ENCODE results near the gene RCCD1.

Gene RCCD1

GRCh38 chr15:90915216-90915807 lies 39.4 kb upstream of the RCCD1 start:
- Histone ChIP-seq H3K4me1 (ENCODE audit: control insufficient read depth in 1 of 2, insufficient read depth in 1 of 2, low read depth in 1 of 2, low read length in 1 of 2) (peaks cover 81 to 82% of the 10 kb centered on the region in 2 experiments), H3K4me3 (ENCODE audit: low read depth in 1 of 2, low read length in 1 of 2) (peak overlapping the region; percentile 57 to 72), H3K36me3 (peaks cover 72% of the 10 kb centered on the region), H3K27me3 (no peaks in the 10 kb centered on the region), H3K9me3 (no peaks in the 10 kb centered on the region), H3K27ac (peak overlapping the region; percentile 94)
- TF ChIP-seq, protein P1, sequence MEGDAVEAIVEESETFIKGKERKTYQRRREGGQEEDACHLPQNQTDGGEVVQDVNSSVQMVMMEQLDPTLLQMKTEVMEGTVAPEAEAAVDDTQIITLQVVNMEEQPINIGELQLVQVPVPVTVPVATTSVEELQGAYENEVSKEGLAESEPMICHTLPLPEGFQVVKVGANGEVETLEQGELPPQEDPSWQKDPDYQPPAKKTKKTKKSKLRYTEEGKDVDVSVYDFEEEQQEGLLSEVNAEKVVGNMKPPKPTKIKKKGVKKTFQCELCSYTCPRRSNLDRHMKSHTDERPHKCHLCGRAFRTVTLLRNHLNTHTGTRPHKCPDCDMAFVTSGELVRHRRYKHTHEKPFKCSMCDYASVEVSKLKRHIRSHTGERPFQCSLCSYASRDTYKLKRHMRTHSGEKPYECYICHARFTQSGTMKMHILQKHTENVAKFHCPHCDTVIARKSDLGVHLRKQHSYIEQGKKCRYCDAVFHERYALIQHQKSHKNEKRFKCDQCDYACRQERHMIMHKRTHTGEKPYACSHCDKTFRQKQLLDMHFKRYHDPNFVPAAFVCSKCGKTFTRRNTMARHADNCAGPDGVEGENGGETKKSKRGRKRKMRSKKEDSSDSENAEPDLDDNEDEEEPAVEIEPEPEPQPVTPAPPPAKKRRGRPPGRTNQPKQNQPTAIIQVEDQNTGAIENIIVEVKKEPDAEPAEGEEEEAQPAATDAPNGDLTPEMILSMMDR (IDR thresholded peaks at IDR 0.05), result no peak

GRCh38 chr15:90915808-90916440 lies 38.8 kb upstream of the RCCD1 start:
- H3K27me3 ChIP-seq, result no peaks in the 10 kb centered on the region
- H3K9me3 ChIP-seq, result no peaks in the 10 kb centered on the region
- peak overlapping the region; percentile 57 to 72 for H3K4me3 ChIP-seq (ENCODE audit: low read depth in 1 of 2, low read length in 1 of 2)
- H3K27ac ChIP-seq, result peak overlapping the region; percentile 94
- peaks cover 72% of the 10 kb centered on the region for H3K36me3 ChIP-seq
- TF ChIP-seq, protein P1 (IDR thresholded peaks at IDR 0.05), result peak; percentile 48
- H3K4me1 ChIP-seq (ENCODE audit: control insufficient read depth in 1 of 2, insufficient read depth in 1 of 2, low read depth in 1 of 2, low read length in 1 of 2), result peaks cover 76% of the 10 kb centered on the region in 2 experiments

GRCh38 chr15:90916461-90916860 lies 38.2 kb upstream of the RCCD1 start:
- Histone ChIP-seq H3K36me3 (peaks cover 72% of the 10 kb centered on the region), H3K9me3 (no peaks in the 10 kb centered on the region), H3K27me3 (no peaks in the 10 kb centered on the region), H3K4me3 (ENCODE audit: low read depth in 1 of 2, low read length in 1 of 2) (peak overlapping the region; percentile 57 to 72), H3K4me1 (ENCODE audit: control insufficient read depth in 1 of 2, insufficient read depth in 1 of 2, low read depth in 1 of 2, low read length in 1 of 2) (peaks cover 70% of the 10 kb centered on the region in 2 experiments), H3K27ac (peak overlapping the region; percentile 94)
- TF ChIP-seq, protein P1 (IDR thresholded peaks at IDR 0.05), result no peak

DNA sequence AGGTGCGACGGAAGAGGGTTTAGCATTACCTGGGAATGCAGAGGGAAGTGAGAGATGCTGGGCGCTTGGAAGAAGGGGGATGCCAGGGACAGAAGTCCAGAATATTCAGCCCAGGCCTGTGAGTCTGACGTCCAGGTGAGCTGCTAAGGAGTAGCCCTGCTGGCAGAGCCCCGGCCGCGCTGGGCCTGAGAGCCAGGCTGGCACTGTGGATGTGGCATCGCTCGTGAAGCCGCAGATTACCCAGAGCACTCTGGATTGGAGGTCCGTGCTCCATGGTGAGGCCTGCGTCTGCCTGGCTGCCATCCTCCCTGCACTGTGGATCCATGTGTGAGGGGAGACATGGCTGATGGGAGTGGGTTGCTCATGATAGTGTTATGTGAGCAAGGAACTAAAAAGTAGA lies 37.1 kb upstream of the RCCD1 start:
- TF ChIP-seq, protein P1 (IDR thresholded peaks at IDR 0.05), result no peak
- Histone ChIP-seq H3K9me3 (no peaks in the 10 kb centered on the region), H3K36me3 (peaks cover 72% of the 10 kb centered on the region), H3K27ac (peak overlapping the region; percentile 94), H3K4me1 (ENCODE audit: control insufficient read depth in 1 of 2, insufficient read depth in 1 of 2, low read depth in 1 of 2, low read length in 1 of 2) (peaks cover 59% of the 10 kb centered on the region in 2 experiments), H3K27me3 (no peaks in the 10 kb centered on the region), H3K4me3 (ENCODE audit: low read depth in 1 of 2, low read length in 1 of 2) (peak overlapping the region; percentile 9 to 57)

DNA sequence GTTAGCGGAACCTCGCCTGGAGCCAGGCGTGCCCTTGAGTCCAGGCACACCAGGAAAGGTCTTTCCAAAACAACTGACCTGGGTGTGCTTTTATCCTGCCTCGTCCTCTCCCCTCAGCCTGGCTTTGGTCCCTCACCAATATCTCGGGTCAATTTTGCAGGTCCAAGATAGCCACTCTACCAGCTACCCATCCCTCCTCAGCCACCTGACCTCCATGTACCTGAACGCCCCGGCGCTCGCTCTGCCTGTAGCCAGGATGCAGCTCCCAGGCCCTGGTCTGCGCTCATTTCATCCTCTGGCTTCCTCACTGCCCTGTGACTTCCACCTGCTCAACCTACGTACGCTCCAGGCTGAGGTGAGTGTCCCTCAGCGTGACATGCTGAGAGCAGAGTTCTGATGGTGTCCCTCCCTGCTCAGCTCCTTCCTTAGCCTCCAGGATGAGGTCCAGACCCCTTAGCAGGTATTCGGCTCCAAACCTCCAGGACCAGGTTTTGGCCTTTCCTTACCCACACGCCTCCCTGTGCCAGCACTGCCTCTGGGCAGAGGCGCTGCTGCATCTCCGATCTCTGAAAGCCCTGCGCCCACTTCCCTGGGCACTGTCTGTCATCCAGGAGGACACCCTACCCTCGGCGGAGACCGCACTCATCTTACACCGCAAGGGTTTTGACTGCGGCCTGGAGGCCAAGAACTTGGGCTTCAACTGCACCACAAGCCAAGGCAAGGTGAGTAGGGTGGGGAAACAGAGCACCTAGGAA lies 36.5 kb upstream of the RCCD1 start:
- Histone ChIP-seq H3K27me3 (no peaks in the 10 kb centered on the region), H3K36me3 (peaks cover 66% of the 10 kb centered on the region), H3K9me3 (no peaks in the 10 kb centered on the region), H3K27ac (peak overlapping the region; percentile 94), H3K4me1 (ENCODE audit: control insufficient read depth in 1 of 2, insufficient read depth in 1 of 2, low read depth in 1 of 2, low read length in 1 of 2) (peaks cover 53% of the 10 kb centered on the region in 2 experiments), H3K4me3 (ENCODE audit: low read depth in 1 of 2, low read length in 1 of 2) (no peak overlapping the region)
- TF ChIP-seq, protein P1 (IDR thresholded peaks at IDR 0.05), result no peak

All from neutrophil (primary cell).